ENCODE results near the gene RICTOR. TPM values are rescaled to one million over a fixed set of nuclear protein-coding genes. Genes with fewer than 3 reads are reported as not detected.
A peak's percentile ranks its signal among the peaks of the same experiment; 100 is the strongest.

The RICTOR gene
- total RNA-seq, 1 donor from 2014 or later: 35.0 TPM

DNA sequence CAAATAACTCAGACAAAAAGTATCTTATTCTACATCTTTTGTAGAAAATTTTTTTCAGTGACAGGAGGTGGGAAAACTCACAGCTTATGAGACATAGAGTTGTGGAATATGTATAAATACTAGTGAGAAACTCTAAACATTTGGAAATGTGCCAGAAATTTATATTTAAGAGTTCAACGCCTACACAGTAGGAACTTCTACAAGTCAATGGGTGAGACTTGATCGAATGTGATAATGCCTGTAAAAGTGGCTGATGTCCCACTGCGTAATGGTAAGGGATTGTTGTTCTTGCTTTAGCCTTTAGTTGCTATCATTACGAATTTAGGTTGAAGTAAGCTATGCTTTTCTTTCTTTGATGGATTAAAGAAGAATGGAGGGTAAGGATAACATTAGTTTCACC, 40.0 kb upstream of the RICTOR start:
- TF ChIP-seq, protein P1, sequence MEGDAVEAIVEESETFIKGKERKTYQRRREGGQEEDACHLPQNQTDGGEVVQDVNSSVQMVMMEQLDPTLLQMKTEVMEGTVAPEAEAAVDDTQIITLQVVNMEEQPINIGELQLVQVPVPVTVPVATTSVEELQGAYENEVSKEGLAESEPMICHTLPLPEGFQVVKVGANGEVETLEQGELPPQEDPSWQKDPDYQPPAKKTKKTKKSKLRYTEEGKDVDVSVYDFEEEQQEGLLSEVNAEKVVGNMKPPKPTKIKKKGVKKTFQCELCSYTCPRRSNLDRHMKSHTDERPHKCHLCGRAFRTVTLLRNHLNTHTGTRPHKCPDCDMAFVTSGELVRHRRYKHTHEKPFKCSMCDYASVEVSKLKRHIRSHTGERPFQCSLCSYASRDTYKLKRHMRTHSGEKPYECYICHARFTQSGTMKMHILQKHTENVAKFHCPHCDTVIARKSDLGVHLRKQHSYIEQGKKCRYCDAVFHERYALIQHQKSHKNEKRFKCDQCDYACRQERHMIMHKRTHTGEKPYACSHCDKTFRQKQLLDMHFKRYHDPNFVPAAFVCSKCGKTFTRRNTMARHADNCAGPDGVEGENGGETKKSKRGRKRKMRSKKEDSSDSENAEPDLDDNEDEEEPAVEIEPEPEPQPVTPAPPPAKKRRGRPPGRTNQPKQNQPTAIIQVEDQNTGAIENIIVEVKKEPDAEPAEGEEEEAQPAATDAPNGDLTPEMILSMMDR (IDR thresholded peaks at IDR 0.05; ENCODE audit: insufficient read depth, low read length, severe bottlenecking): no peak
- FAIRE-seq (no peak), DNase-seq (ENCODE audit: low read depth) (no peak)
- no peaks in the 10 kb centered on the region for H3K27me3 ChIP-seq (ENCODE audit: control insufficient read depth, insufficient read depth, low read length)
- no peak overlapping the region for H3K4me3 ChIP-seq (ENCODE audit: low read depth, low read length)
- H3K36me3 ChIP-seq (ENCODE audit: control insufficient read depth, insufficient read depth, low read length): no peaks in the 10 kb centered on the region

DNA sequence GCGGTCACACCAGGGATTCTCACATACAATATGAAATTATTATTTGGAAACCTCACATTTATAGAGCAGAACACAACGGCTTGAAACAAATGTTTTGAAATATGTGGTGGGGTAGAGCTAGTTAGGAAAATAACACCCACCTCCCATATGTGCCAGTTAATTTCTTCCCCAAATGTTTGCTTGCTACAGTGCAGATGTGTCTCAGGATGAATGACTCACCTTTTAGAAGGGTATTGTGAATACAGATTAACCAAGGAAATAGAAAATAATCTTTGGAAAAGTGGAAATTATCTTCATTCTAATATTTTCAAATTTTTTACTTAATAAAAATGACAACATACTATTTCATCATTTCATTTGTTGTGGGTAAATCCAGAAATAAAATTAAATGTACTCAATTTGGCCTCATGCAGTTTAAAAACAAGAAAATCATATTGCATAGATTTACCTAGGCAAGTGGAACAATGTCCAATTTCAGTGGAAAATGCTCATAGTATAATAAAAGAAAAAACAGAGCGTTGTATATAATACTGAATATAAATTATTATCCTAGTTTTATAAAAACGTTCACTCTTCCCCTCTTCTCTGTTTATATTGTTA, 39.3 kb upstream of the RICTOR start:
- TF ChIP-seq, protein P1 (IDR thresholded peaks at IDR 0.05; ENCODE audit: insufficient read depth, low read length, severe bottlenecking): no peak
- DNase-seq (ENCODE audit: low read depth) (peak; percentile 13), FAIRE-seq (no peak)
- Histone ChIP-seq H3K27me3 (ENCODE audit: control insufficient read depth, insufficient read depth, low read length) (no peaks in the 10 kb centered on the region), H3K4me3 (ENCODE audit: low read depth, low read length) (no peak overlapping the region), H3K36me3 (ENCODE audit: control insufficient read depth, insufficient read depth, low read length) (no peaks in the 10 kb centered on the region)

DNA sequence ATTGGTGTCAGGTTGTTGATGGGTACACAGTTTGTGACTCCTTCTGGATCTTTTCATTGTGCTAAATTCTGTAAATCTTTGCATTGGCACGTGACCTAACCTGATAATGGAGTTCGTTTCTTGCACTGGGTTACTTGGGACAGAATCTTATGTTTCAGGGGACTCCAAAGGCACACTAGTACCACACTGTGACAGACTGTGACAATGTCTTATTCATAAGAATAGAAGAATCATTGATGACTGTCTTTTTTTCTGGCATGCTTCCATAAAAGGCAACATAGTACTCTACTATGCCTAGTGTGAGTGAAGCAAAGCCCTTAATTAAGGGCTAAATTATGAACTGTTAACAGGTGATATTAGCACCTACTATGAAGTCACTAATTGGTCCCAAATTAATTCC, 35.4 kb upstream of the RICTOR start:
- H3K4me3 ChIP-seq (ENCODE audit: low read depth, low read length): no peak overlapping the region
- no peak for DNase-seq (ENCODE audit: low read depth)
- H3K36me3 ChIP-seq (ENCODE audit: control insufficient read depth, insufficient read depth, low read length): no peaks in the 10 kb centered on the region
- TF ChIP-seq, protein P1 (IDR thresholded peaks at IDR 0.05; ENCODE audit: insufficient read depth, low read length, severe bottlenecking): no peak
- no peak for FAIRE-seq
- H3K27me3 ChIP-seq (ENCODE audit: control insufficient read depth, insufficient read depth, low read length): no peaks in the 10 kb centered on the region

DNA sequence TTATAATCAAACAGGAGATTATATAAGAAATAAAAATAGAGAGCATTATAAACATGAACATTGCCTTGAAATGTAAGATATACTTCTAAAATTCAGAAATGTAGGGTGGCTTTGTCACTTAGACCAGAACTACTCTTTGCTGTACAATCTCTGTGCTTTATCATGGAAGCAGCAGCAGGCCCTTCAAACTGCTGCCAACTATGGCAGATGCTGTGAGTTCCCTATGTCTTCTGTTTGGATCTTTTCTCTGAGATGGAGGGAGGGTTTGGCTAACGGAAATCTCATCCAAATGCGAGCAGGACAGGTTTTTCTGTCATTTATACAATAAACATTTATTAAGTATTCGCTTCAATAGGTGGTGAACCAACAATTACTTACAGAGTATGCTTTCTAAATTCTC, 34.8 kb upstream of the RICTOR start:
- DNase-seq (ENCODE audit: low read depth) (no peak), FAIRE-seq (no peak)

DNA sequence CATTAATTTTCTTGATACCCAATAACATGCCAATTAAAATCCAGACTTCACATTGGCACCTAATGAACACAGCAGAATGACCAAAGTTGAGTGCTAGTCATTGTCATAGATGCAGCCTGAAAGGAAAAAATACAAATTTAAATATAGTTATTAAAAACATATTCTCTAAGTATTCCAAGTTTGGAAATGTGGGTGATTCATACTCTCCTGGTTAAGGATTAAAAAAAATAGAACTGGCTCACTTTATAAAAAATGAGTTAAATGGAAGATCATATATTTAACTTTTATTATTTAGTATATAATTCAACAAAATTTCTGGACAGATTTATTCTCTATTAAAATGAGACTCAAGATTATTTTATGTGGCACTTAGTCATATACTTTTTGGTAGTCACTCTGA, 33.2 kb upstream of the RICTOR start:
- H3K36me3 ChIP-seq (ENCODE audit: control insufficient read depth, insufficient read depth, low read length): no peaks in the 10 kb centered on the region
- H3K4me3 ChIP-seq (ENCODE audit: low read depth, low read length): no peak overlapping the region
- TF ChIP-seq, protein P1 (IDR thresholded peaks at IDR 0.05; ENCODE audit: insufficient read depth, low read length, severe bottlenecking): no peak
- DNase-seq (ENCODE audit: low read depth) (no peak), FAIRE-seq (no peak)
- no peaks in the 10 kb centered on the region for H3K27me3 ChIP-seq (ENCODE audit: control insufficient read depth, insufficient read depth, low read length)

More for the DNA sequence above, 34.8 kb upstream of the RICTOR start:
- H3K36me3 ChIP-seq (ENCODE audit: control insufficient read depth, insufficient read depth, low read length): no peaks in the 10 kb centered on the region
- TF ChIP-seq, protein P1 (IDR thresholded peaks at IDR 0.05; ENCODE audit: insufficient read depth, low read length, severe bottlenecking): no peak
- no peaks in the 10 kb centered on the region for H3K27me3 ChIP-seq (ENCODE audit: control insufficient read depth, insufficient read depth, low read length)
- H3K4me3 ChIP-seq (ENCODE audit: low read depth, low read length): no peak overlapping the region

DNA sequence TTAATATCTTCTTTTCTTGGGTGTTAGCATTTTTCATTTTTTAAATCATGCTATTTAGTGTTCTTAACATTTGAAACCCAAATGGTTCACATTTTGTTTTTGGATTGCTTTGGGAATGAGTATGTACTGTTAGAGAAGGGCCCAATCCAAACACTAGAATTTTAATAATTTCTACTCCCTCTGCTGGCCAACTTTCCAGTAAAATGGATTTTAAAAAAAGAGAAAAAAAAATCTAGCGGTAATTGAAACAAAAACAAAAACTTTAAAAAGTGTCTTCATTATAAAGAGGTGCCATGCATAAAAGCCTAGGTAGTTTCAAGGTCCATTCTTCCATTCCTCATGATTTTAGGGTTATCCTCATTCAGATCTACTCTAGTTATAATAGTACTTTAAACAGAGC, 32.1 kb upstream of the RICTOR start:
- no peaks in the 10 kb centered on the region for H3K36me3 ChIP-seq (ENCODE audit: control insufficient read depth, insufficient read depth, low read length)
- peak; percentile 18 for DNase-seq (ENCODE audit: low read depth)
- TF ChIP-seq, protein P1 (IDR thresholded peaks at IDR 0.05; ENCODE audit: insufficient read depth, low read length, severe bottlenecking): no peak
- no peaks in the 10 kb centered on the region for H3K27me3 ChIP-seq (ENCODE audit: control insufficient read depth, insufficient read depth, low read length)
- FAIRE-seq: no peak
- no peak overlapping the region for H3K4me3 ChIP-seq (ENCODE audit: low read depth, low read length)
